Breast epithelium (tissue), 4 donors: ENCODE measurements around the gene CDK5R1. TPM values are rescaled to one million over a fixed set of nuclear protein-coding genes. Genes with fewer than 3 reads are reported as not detected.

Experiments used
- DNase-seq, 2 donors: peaks; one replicate each; pipeline ENCODE4 v3.0.0-alpha.2; 2019; ENCODE audit warnings: low spot score in 2 of 2
- H3K27ac ChIP-seq, 2 donors: fragments of 200-600 bp; sonication (generic) in 1 of 2; one replicate each; pipeline ENCODE4 v1.5.1; 2016 to 2019; ENCODE audit warnings: mild to moderate bottlenecking in 1 of 2
- H3K27me3 ChIP-seq, 2 donors: fragments of 200-600 bp; sonication (generic) in 1 of 2; one replicate each; pipeline versions ENCODE4 v1.5.1 to v1.6.0; 2017 to 2019; ENCODE audit warnings: control low read depth in 1 of 2, mild to moderate bottlenecking in 1 of 2
- H3K36me3 ChIP-seq: fragments of 200-600 bp; one replicate; pipeline ENCODE4 v1.5.1; 2019
- H3K4me1 ChIP-seq, 2 donors: fragments of 200-600 bp; sonication (generic); one replicate each; pipeline ENCODE4 v1.5.1; 2016 to 2019; ENCODE audit warnings: control low read depth in 1 of 2
- H3K4me3 ChIP-seq, 3 donors: fragments of 200-600 bp; sonication (generic); 1 replicate in 2 of 3; 2 replicates in 1 of 3; pipeline ENCODE4 v1.5.1; 2016 to 2019; ENCODE audit warnings: mild to moderate bottlenecking in 3 of 3, moderate library complexity in 2 of 3
- H3K9me3 ChIP-seq, 2 donors: fragments of 200-600 bp; sonication (generic) in 1 of 2; one replicate each; pipeline ENCODE4 v1.5.1; 2016 to 2019; ENCODE audit warnings: control low read depth in 1 of 2
- POLR2A ChIP-seq: fragments of 450-650 bp; IDR thresholded peaks from one replicate; pipeline ENCODE4 v1.6.1; 2016; ENCODE audit warnings: antibody characterized with exemption, mild to moderate bottlenecking, moderate library complexity
- POLR2AphosphoS5 ChIP-seq, 3 donors: sonication (generic); formaldehyde crosslinking; IDR thresholded peaks; one replicate each; pipeline ENCODE4 v1.6.1; 2017; ENCODE audit warnings: antibody characterized with exemption in 3 of 3
- intact Hi-C: fragments of 100-400 bp; cut with DNase I; formaldehyde crosslinking; loops from one replicate; pipeline ENCODE4 v1.15.1; 2023; ENCODE audit warnings: low total_unique reads
- total RNA-seq, 3 donors: library from RNA; depleted of rRNA; stranded (reverse); fragments of >200 nt; gene quantifications; one replicate each; pipeline ENCODE4 v1.1.0, GENCODE V29; 2016
- TF ChIP-seq, protein P1 (sequence below), 3 donors: fragments of 450-650 bp; IDR thresholded peaks; one replicate each; pipeline ENCODE4 v1.5.1; 2016 to 2017; ENCODE audit warnings: antibody characterized with exemption in 3 of 3, mild to moderate bottlenecking in 3 of 3, moderate library complexity in 3 of 3

Gene CDK5R1
- total RNA-seq, 3 donors from 2014 or later = 0.66 to 0.88 (median 0.80) TPM

DNA sequence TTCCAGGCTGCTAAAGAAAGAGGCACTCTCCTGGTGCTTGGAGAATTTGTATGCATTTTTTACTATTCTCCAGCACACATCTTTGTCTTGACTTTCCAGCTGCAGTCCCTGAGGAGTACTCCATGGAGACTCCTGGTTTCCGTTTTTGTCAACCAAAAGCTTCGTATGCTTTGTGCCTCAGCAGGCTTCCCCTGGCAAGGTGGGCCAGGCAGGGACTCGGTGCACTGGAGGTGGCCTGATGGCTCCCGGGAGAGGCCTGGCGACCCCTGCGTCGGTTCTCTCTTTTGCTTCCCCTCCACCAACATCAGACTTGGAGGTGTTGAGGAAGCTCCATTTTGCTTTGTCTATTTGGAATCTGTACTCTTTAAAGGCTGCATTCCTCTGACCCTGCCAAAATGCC lies 23.7 kb downstream of the CDK5R1 start:
- Histone ChIP-seq H3K4me1 (no peaks in the 10 kb centered on the region), H3K27me3 (no peaks in the 10 kb centered on the region), H3K9me3 (no peaks in the 10 kb centered on the region), H3K36me3 (no peaks in the 10 kb centered on the region), H3K4me3 (no peak overlapping the region), H3K27ac (no peak overlapping the region)
- intact Hi-C loops = no loop called here
- DNase-seq = no peak
- TF ChIP-seq, protein P1, sequence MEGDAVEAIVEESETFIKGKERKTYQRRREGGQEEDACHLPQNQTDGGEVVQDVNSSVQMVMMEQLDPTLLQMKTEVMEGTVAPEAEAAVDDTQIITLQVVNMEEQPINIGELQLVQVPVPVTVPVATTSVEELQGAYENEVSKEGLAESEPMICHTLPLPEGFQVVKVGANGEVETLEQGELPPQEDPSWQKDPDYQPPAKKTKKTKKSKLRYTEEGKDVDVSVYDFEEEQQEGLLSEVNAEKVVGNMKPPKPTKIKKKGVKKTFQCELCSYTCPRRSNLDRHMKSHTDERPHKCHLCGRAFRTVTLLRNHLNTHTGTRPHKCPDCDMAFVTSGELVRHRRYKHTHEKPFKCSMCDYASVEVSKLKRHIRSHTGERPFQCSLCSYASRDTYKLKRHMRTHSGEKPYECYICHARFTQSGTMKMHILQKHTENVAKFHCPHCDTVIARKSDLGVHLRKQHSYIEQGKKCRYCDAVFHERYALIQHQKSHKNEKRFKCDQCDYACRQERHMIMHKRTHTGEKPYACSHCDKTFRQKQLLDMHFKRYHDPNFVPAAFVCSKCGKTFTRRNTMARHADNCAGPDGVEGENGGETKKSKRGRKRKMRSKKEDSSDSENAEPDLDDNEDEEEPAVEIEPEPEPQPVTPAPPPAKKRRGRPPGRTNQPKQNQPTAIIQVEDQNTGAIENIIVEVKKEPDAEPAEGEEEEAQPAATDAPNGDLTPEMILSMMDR (IDR thresholded peaks at IDR 0.05) = no peak
- TF ChIP-seq POLR2AphosphoS5 (IDR thresholded peaks at IDR 0.05) = no peak

DNA sequence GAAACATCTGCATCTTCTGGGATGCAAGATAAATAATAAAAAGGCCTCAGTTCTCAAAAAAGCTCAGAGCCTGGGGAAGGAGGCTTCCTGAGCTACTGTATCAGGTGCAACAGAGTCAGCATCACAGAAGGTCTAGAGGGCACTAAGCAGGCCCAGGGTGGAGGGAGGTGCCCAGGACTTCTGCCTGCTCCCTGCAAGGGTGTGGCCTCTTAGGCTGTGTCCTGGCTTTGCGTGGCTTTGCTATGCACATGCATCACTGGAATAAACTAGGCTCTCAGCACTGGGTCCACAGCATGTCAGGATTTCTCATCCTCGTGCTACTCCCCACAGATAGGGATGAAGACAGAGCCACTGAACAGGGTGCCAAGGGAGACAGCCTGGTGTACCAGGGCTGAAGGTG lies 25.5 kb downstream of the CDK5R1 start:
- H3K4me3 ChIP-seq = no peak overlapping the region
- no peaks in the 10 kb centered on the region for H3K4me1 ChIP-seq
- DNase-seq = no peak
- H3K9me3 ChIP-seq = no peaks in the 10 kb centered on the region
- intact Hi-C loops = no loop called here
- no peaks in the 10 kb centered on the region for H3K27me3 ChIP-seq
- H3K36me3 ChIP-seq = no peaks in the 10 kb centered on the region
- H3K27ac ChIP-seq = no peak overlapping the region
- no peak for TF ChIP-seq POLR2A

DNA sequence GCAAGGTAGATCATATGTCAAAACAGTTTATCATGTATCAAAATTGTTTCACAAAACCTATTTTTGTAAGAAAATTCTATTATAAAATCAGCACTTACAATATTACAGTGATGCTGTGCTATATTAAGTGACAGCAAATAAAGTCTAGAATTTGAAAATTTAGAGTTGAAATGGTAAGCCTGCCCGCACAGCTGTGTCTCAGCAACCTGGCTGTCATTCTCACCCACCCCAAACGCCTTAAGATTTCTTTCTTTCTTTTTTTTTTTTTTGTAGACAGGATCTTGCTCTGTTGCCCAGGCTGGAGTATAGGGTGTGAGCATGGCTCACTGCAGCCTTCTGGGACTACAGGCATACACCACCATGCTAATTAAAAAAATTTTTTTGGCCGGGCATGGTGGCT lies 26.8 kb downstream of the CDK5R1 start:
- no peak overlapping the region for H3K27ac ChIP-seq
- DNase-seq = no peak
- intact Hi-C loops = no loop called here
- no peaks in the 10 kb centered on the region for H3K4me1 ChIP-seq
- no peak for TF ChIP-seq POLR2AphosphoS5 (IDR thresholded peaks at IDR 0.05)
- TF ChIP-seq, protein P1 (IDR thresholded peaks at IDR 0.05) = no peak
- TF ChIP-seq POLR2A = no peak
- no peaks in the 10 kb centered on the region for H3K27me3 ChIP-seq
- no peak overlapping the region for H3K4me3 ChIP-seq
- H3K36me3 ChIP-seq = no peaks in the 10 kb centered on the region
- no peaks in the 10 kb centered on the region for H3K9me3 ChIP-seq

DNA sequence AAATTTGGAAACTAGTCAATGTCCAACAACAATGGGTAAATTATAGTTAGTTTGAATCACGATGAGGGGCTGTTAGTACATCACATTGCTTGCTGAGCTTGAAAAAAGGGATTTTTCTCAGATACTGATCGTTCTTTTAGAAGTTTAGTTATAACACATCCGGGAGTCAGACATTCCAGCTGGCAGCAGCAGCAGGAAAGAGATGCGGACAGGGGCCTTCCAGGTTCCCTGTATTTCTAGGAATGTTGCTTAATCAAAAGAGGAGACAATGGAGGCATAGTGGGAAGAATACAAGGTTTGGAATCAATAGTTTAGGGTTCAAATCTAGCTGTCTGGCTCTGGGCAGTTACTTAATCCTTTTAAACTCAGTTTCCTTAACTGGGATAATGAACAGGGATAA lies 27.8 kb downstream of the CDK5R1 start:
- Histone ChIP-seq H3K9me3 (no peaks in the 10 kb centered on the region), H3K4me3 (no peak overlapping the region), H3K36me3 (no peaks in the 10 kb centered on the region), H3K27ac (no peak overlapping the region), H3K4me1 (no peaks in the 10 kb centered on the region), H3K27me3 (no peaks in the 10 kb centered on the region)
- intact Hi-C loops = no loop called here
- TF ChIP-seq, protein P1 (IDR thresholded peaks at IDR 0.05) = no peak
- no peak for TF ChIP-seq POLR2AphosphoS5 (IDR thresholded peaks at IDR 0.05)
- no peak for TF ChIP-seq POLR2A
- DNase-seq = peak in 1 of 2 donors; percentile 49

DNA sequence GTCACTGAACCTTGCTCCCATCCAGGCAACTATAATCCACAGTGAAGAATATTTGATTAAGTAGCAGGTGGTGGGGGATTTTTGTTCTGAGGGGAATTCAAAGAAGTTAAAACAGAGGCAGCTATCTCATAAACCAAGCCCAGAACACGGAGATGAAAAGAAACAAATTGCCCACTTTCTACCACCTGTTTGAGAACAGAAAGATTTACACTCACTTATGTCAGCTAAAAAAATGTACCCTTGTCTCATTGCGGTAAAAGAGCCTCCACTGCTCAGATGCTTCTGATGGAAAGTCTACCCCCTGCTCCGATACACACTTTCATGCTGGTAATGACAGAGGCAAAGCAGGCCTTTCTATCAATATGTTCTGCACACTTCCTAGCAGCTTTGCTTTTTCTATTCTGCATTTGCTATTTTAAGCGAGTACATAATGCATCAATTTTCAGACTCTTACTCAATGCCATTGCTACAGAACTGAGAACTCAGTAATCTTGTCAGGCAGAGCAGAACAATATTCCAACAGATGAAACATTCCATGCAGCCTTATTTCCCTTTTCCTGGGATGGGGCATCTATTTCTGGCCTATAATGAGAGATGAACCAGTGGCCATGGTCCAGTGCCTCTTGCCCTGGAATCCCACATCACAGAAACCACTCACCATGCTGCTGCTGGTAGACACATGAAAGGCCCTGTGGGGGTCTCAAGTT lies 29.0 kb downstream of the CDK5R1 start:
- Histone ChIP-seq H3K36me3 (no peaks in the 10 kb centered on the region), H3K4me3 (no peak overlapping the region), H3K27me3 (no peaks in the 10 kb centered on the region), H3K9me3 (no peaks in the 10 kb centered on the region), H3K27ac (no peak overlapping the region), H3K4me1 (no peaks in the 10 kb centered on the region)
- TF ChIP-seq POLR2AphosphoS5 (IDR thresholded peaks at IDR 0.05) (no peak), POLR2A (no peak)
- TF ChIP-seq, protein P1 (IDR thresholded peaks at IDR 0.05) = no peak
- intact Hi-C loops = no loop called here
- DNase-seq = no peak

DNA sequence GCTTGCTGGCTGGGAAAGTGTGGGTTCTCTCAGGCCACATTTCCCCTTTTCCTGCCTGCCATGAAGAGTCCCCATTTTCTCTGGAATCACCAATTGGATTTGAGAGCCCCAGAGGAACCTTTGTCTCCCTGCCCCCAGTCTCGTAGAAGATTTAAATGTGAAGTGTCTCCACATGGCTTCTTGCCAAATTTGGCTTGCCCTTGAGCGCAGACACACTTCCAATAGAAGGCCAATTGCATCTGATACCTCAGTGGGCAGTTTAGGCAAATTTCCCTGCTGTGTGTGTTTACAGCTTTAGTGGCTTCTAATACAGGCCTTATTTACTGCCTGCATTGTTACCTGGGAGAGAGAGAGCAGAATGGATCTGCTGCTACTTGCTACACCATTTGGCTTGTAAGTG lies 29.7 kb downstream of the CDK5R1 start:
- no peak for DNase-seq
- H3K4me3 ChIP-seq = no peak overlapping the region
- H3K9me3 ChIP-seq = no peaks in the 10 kb centered on the region
- TF ChIP-seq, protein P1 (IDR thresholded peaks at IDR 0.05) = no peak
- no peak for TF ChIP-seq POLR2A
- no peak for TF ChIP-seq POLR2AphosphoS5 (IDR thresholded peaks at IDR 0.05)
- H3K27me3 ChIP-seq = no peaks in the 10 kb centered on the region
- intact Hi-C loops = no loop called here
- no peaks in the 10 kb centered on the region for H3K36me3 ChIP-seq
- H3K27ac ChIP-seq = no peak overlapping the region
- H3K4me1 ChIP-seq = no peaks in the 10 kb centered on the region
